ENCODE results near the gene TRHDE. TPM values are rescaled to one million over a fixed set of nuclear protein-coding genes. Genes with fewer than 3 reads are reported as not detected.
"Not testable (repeated sequence)": the region's sequence is repeated elsewhere in the genome, so short reads cannot be mapped to it uniquely, and the experiment has no call there.

Gene TRHDE
- total RNA-seq, 2 donors from 2014 or later = not detected

DNA sequence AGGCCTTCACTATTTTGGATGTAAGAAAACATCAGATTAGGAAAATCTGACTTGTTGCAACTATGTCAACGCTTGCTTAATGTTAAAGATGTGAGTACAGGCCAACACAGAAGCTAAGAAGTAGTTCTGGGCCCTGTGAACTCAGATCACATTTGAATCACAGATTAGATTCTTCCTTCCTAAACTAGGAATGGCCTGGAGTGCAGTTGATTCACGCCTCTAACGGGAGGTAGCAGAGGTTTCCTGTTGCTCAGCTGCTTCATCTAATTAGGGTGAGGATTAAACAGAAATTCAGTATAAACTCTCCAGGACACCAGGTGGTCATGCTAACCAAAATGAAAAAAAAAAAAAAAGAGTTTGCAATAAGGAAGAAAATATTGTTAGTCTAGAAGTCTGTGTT is 314.3 kb downstream of the TRHDE start:
- H3K9me3 Mint-ChIP-seq = peaks cover 8 to 15% of the 10 kb centered on the region in 2 donors
- no peak for ATAC-seq (replicated peaks in 1 of 2)

GRCh38 chr12:72602581-72602980 is 330.4 kb downstream of the TRHDE start:
- Mint-ChIP-seq H3K4me3 (no peak overlapping the region), H3K27ac (no peak overlapping the region), H3K27me3 (ENCODE audit: low read depth) (no peaks in the 10 kb centered on the region), H3K36me3 (ENCODE audit: insufficient read depth in 2 of 2) (no peaks in the 10 kb centered on the region), H3K4me1 (ENCODE audit: low read depth) (no peaks in the 10 kb centered on the region), H3K9me3 (peaks cover 10 to 12% of the 10 kb centered on the region in 2 donors)
- DNase-seq = no peak
- ATAC-seq (replicated peaks in 1 of 2) = no peak

More for the DNA sequence above, 314.3 kb downstream of the TRHDE start:
- H3K36me3 Mint-ChIP-seq (ENCODE audit: insufficient read depth in 2 of 2) = no peaks in the 10 kb centered on the region
- no peak overlapping the region for H3K4me3 Mint-ChIP-seq
- no peaks in the 10 kb centered on the region for H3K27me3 Mint-ChIP-seq (ENCODE audit: low read depth)
- no peak overlapping the region for H3K27ac Mint-ChIP-seq
- no peak for DNase-seq
- H3K4me1 Mint-ChIP-seq (ENCODE audit: low read depth) = no peaks in the 10 kb centered on the region

GRCh38 chr12:72605975-72606374 is 333.8 kb downstream of the TRHDE start:
- no peaks in the 10 kb centered on the region for H3K4me1 Mint-ChIP-seq (ENCODE audit: low read depth)
- no peak overlapping the region for H3K27ac Mint-ChIP-seq
- peaks cover 6 to 8% of the 10 kb centered on the region in 2 donors for H3K9me3 Mint-ChIP-seq
- ATAC-seq (replicated peaks in 1 of 2) = no peak
- H3K27me3 Mint-ChIP-seq (ENCODE audit: low read depth) = no peaks in the 10 kb centered on the region
- H3K36me3 Mint-ChIP-seq (ENCODE audit: insufficient read depth in 2 of 2) = no peaks in the 10 kb centered on the region
- no peak overlapping the region for H3K4me3 Mint-ChIP-seq
- no peak for DNase-seq

DNA sequence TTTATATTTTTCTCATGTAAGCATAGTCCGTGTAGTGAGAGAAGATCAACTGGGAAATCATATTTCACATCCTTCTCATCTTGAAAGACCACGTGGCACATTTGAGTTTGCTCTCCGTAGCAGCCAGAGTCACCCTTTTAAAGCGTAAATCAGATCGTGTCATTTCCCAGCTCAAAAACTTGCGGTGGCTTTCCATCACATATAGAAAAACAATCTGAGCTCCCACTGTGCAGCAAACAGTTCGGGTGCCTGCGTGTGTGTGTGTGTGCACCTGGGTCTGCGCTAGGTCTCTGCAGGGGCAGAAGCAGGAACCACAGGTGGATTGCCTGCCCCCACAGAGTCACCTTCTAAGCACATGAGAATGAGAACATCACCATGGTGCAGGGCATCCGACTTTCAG is 338.2 kb downstream of the TRHDE start:
- H3K9me3 Mint-ChIP-seq = peaks cover 1% of the 10 kb centered on the region in 2 donors
- no peak overlapping the region for H3K27ac Mint-ChIP-seq
- no peak for ATAC-seq (replicated peaks in 1 of 2)
- DNase-seq = no peak
- H3K4me1 Mint-ChIP-seq (ENCODE audit: low read depth) = no peaks in the 10 kb centered on the region
- H3K27me3 Mint-ChIP-seq (ENCODE audit: low read depth) = no peaks in the 10 kb centered on the region
- no peaks in the 10 kb centered on the region for H3K36me3 Mint-ChIP-seq (ENCODE audit: insufficient read depth in 2 of 2)
- no peak overlapping the region for H3K4me3 Mint-ChIP-seq

GRCh38 chr12:72610854-72611358 is 338.7 kb downstream of the TRHDE start:
- H3K27ac Mint-ChIP-seq = no peak overlapping the region
- ATAC-seq (replicated peaks in 1 of 2) (no peak), DNase-seq (no peak)
- H3K4me1 Mint-ChIP-seq (ENCODE audit: low read depth) = no peaks in the 10 kb centered on the region
- peaks cover 1% of the 10 kb centered on the region in 2 donors for H3K9me3 Mint-ChIP-seq
- no peak overlapping the region for H3K4me3 Mint-ChIP-seq
- H3K27me3 Mint-ChIP-seq (ENCODE audit: low read depth) = no peaks in the 10 kb centered on the region
- no peaks in the 10 kb centered on the region for H3K36me3 Mint-ChIP-seq (ENCODE audit: insufficient read depth in 2 of 2)

DNA sequence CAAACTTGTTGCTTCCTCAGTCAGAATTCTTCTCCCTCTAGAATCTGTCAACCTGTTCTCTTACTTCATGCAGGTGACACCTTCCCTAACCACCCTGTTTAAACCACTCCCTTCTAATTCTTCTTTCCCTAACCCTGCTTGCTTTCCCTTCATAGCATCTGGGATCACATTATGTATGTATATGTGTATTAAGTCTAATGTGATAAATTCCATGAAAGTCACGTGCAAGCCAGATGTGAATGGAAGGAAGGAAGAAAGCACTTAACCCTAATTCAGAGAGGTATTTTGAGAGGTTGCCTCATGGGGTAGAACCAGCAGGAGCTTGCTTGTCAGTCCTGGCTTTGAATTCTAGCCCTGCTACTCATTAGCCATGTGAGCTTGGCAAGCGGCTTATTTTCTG is 340.0 kb downstream of the TRHDE start:
- no peak overlapping the region for H3K4me3 Mint-ChIP-seq
- H3K9me3 Mint-ChIP-seq = peaks cover 1% of the 10 kb centered on the region in 2 donors
- no peaks in the 10 kb centered on the region for H3K4me1 Mint-ChIP-seq (ENCODE audit: low read depth)
- DNase-seq (no peak), ATAC-seq (replicated peaks in 1 of 2) (no peak)
- H3K27ac Mint-ChIP-seq = no peak overlapping the region
- no peaks in the 10 kb centered on the region for H3K36me3 Mint-ChIP-seq (ENCODE audit: insufficient read depth in 2 of 2)
- no peaks in the 10 kb centered on the region for H3K27me3 Mint-ChIP-seq (ENCODE audit: low read depth)

- Mint-ChIP-seq H3K36me3 (ENCODE audit: insufficient read depth in 2 of 2) (no peaks in the 10 kb centered on the region), H3K27ac (no peak overlapping the region), H3K4me3 (no peak overlapping the region), H3K4me1 (ENCODE audit: low read depth) (no peaks in the 10 kb centered on the region), H3K27me3 (ENCODE audit: low read depth) (no peaks in the 10 kb centered on the region), H3K9me3 (peaks cover 0 to 3% of the 10 kb centered on the region in 2 donors)
- DNase-seq (no peak), ATAC-seq (replicated peaks in 1 of 2) (no peak)
Measured at GRCh38 chr12:72618764-72619163, 346.6 kb downstream of the TRHDE start.

- H3K4me3 Mint-ChIP-seq = no peak overlapping the region
- no peak for ATAC-seq (replicated peaks in 1 of 2)
- no peaks in the 10 kb centered on the region for H3K4me1 Mint-ChIP-seq (ENCODE audit: low read depth)
- peaks cover 1 to 6% of the 10 kb centered on the region in 2 donors for H3K9me3 Mint-ChIP-seq
- no peak for DNase-seq
- no peak overlapping the region for H3K27ac Mint-ChIP-seq
- no peaks in the 10 kb centered on the region for H3K27me3 Mint-ChIP-seq (ENCODE audit: low read depth)
- H3K36me3 Mint-ChIP-seq (ENCODE audit: insufficient read depth in 2 of 2) = no peaks in the 10 kb centered on the region
Measured at GRCh38 chr12:72622556-72622955, 350.4 kb downstream of the TRHDE start.

DNA sequence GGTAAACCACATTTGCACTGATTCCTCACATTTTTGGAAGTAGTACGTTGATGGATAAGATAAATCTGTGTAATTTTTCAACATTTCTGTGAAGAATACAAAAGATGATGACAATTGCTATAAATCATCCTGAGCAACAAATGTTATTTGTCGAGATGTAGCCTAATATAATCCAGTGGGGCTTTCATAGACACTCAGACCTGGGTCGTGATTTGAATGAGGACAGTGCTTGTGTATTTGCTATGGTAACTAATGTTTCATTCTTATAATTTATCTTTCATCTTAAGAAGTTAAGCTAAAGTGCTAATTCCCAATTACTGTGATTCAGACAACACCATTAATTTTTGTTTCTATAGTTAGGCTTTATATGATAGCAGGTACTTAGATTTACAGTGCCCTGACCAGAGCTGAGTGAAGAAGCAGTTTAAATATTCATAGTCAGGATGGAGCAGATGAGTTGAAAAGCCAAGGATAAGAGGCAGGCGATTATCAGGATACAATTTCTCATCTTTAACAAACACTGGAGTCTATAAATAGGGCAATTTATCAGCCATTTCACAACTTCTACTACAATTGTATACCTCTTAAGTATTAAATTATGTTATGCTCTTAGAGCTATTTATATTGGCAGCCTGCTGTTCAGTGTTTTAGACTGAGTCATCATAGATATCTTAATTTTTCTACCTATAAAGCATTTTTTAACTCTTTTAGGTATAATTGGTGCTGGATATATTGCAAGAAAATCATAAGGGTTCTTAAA is 359.9 kb downstream of the TRHDE start:
- Mint-ChIP-seq H3K9me3 (peaks cover 0 to 7% of the 10 kb centered on the region in 2 donors), H3K4me1 (ENCODE audit: low read depth) (no peaks in the 10 kb centered on the region), H3K27ac (no peak overlapping the region), H3K36me3 (ENCODE audit: insufficient read depth in 2 of 2) (no peaks in the 10 kb centered on the region), H3K4me3 (no peak overlapping the region), H3K27me3 (ENCODE audit: low read depth) (no peaks in the 10 kb centered on the region)
- DNase-seq = no peak
- ATAC-seq (replicated peaks in 1 of 2) = no peak

GRCh38 chr12:72642706-72643105 is 370.5 kb downstream of the TRHDE start:
- no peak for DNase-seq
- Mint-ChIP-seq H3K27ac (no peak overlapping the region), H3K27me3 (ENCODE audit: low read depth) (no peaks in the 10 kb centered on the region), H3K36me3 (ENCODE audit: insufficient read depth in 2 of 2) (peaks cover 0 to 3% of the 10 kb centered on the region in 2 donors), H3K4me3 (no peak overlapping the region), H3K4me1 (ENCODE audit: low read depth) (no peaks in the 10 kb centered on the region), H3K9me3 (peaks cover 1 to 7% of the 10 kb centered on the region in 2 donors)
- no peak for ATAC-seq (replicated peaks in 1 of 2)

- Mint-ChIP-seq H3K9me3 (peaks cover 0 to 5% of the 10 kb centered on the region in 2 donors), H3K27me3 (ENCODE audit: low read depth) (no peaks in the 10 kb centered on the region), H3K36me3 (ENCODE audit: insufficient read depth in 2 of 2) (no peaks in the 10 kb centered on the region), H3K27ac (no peak overlapping the region), H3K4me3 (no peak overlapping the region), H3K4me1 (ENCODE audit: low read depth) (no peaks in the 10 kb centered on the region)
- DNase-seq (no peak), ATAC-seq (replicated peaks in 1 of 2) (no peak)
Measured at GRCh38 chr12:72647139-72647538, 375.0 kb downstream of the TRHDE start.

DNA sequence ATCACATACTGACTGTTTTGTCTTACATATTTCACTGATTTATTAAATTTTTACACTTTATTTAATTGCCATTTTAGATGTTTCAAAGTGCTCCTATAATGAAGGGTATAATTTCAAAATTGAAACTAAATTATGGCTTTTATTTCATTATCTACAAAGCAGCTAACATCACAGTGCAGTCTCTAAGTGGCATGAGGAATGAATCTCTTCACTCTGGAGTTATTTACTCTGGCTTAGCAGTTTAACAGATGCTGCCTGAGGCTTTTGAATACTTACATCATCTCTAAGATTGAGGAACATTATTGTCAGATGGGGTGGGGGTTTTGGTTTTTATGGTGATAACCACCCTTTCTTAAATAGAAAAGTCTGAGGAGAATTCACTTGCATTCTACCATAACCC is 386.4 kb downstream of the TRHDE start:
- DNase-seq (no peak), ATAC-seq (replicated peaks in 1 of 2) (no peak)
- H3K4me1 Mint-ChIP-seq (ENCODE audit: low read depth) = no peaks in the 10 kb centered on the region
- H3K27ac Mint-ChIP-seq = no peak overlapping the region
- peaks cover 0 to 17% of the 10 kb centered on the region in 2 donors for H3K9me3 Mint-ChIP-seq
- no peaks in the 10 kb centered on the region for H3K36me3 Mint-ChIP-seq (ENCODE audit: insufficient read depth in 2 of 2)
- H3K4me3 Mint-ChIP-seq = no peak overlapping the region
- no peaks in the 10 kb centered on the region for H3K27me3 Mint-ChIP-seq (ENCODE audit: low read depth)

DNA sequence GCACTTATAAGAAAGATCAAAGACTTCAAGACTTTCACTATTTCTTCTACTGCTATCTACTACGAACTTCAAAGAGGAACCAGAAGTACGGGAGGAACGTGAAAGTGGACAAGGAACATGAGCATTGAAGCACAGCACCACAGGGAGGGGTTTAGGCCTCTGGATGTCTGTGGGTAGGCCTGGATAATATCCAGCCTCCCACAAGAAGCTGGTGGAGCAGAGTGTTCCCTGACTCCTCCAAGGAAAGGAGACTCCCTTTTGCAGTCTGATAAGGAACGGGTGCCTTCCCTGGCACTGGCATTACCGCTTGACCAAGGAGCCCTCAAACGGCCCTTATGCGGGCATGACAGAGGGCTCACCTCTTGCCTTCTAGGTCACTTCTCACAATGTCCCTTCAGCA is 388.0 kb downstream of the TRHDE start:
- not testable (repeated sequence) for H3K27me3 Mint-ChIP-seq (ENCODE audit: low read depth); H3K4me1 Mint-ChIP-seq (ENCODE audit: low read depth); DNase-seq; ATAC-seq (replicated peaks in 1 of 2); H3K4me3 Mint-ChIP-seq; H3K36me3 Mint-ChIP-seq (ENCODE audit: insufficient read depth in 2 of 2); H3K27ac Mint-ChIP-seq
- peaks cover 0 to 10% of the 10 kb centered on the region in 2 donors for H3K9me3 Mint-ChIP-seq

DNA sequence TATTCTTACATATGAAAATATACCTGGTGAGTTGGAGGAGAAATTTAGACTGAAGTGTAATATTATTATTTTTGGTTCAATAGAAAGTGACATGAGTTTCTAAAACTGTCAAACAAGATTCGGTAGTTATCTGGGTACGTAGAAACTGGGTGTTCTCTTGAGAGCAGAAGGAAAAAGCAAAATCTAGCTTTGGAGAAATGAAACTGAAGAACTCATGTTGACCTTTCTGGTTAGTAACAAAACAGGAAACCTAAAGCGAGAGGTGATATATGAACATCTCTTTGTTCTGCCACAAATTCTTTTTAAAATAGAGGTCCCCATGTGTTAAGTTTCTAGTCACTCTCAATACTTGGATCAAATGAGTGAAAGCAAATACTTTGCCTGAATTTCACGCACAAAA is 401.7 kb downstream of the TRHDE start:
- ATAC-seq (replicated peaks in 1 of 2) = no peak
- Mint-ChIP-seq H3K4me3 (no peak overlapping the region), H3K9me3 (peaks cover 2 to 3% of the 10 kb centered on the region in 2 donors), H3K27ac (no peak overlapping the region), H3K27me3 (ENCODE audit: low read depth) (no peaks in the 10 kb centered on the region), H3K4me1 (ENCODE audit: low read depth) (no peaks in the 10 kb centered on the region), H3K36me3 (ENCODE audit: insufficient read depth in 2 of 2) (no peaks in the 10 kb centered on the region)
- DNase-seq = no peak

All from activated T-cell treated with anti-CD3 and anti-CD28 coated beads, Interleukin-2, amount 50 U/mL, for 72 hours (primary cell).